Fibroblast of skin of abdomen (primary cell): ENCODE data around the gene ZNF341.
A peak's percentile ranks its signal among the peaks of the same experiment; 100 is the strongest.
"Not testable (repeated sequence)": the region's sequence is repeated elsewhere in the genome, so short reads cannot be mapped to it uniquely, and the experiment has no call there.

Experiments used
- DNase-seq: peaks from one replicate; pipeline ENCODE4 v3.0.0-alpha.2; 2013

The ZNF341 gene

DNA sequence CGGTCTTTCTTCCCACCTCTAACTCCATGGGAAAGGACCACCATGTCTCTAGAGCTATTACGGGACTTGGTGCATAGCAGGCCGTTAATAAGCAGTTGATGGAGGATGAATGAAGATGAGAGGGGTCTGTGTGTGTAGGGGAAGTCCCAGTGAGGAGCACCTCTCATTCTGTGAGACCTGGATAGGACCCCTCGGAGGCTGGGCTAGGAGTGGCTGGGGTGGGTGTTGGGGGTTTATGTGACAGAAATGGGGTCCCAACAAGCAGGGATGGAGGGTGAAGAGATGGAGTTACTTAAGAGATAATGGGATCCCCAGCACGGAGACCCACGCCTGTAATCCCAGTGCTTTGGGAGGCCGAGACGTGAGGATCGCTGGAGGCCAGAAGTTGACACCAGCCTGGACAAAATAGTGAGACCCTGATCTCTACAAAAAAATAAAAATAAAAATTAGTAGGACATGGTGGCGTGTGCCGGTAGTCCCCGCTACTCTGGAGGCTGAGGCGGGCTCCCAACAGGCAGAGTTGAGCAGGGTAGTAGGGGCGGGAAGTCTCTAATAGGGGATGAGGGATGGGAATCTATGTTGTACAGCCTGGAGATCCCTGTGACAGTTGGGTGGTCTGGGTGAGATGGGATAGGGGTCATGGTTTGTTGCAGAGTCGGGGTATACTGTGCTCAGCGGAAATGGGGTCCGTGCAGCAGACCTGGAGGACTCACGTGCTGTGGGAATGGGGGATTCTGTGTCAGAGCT lies 677 bp upstream of the ZNF341 start:
- DNase-seq, result no peak

DNA sequence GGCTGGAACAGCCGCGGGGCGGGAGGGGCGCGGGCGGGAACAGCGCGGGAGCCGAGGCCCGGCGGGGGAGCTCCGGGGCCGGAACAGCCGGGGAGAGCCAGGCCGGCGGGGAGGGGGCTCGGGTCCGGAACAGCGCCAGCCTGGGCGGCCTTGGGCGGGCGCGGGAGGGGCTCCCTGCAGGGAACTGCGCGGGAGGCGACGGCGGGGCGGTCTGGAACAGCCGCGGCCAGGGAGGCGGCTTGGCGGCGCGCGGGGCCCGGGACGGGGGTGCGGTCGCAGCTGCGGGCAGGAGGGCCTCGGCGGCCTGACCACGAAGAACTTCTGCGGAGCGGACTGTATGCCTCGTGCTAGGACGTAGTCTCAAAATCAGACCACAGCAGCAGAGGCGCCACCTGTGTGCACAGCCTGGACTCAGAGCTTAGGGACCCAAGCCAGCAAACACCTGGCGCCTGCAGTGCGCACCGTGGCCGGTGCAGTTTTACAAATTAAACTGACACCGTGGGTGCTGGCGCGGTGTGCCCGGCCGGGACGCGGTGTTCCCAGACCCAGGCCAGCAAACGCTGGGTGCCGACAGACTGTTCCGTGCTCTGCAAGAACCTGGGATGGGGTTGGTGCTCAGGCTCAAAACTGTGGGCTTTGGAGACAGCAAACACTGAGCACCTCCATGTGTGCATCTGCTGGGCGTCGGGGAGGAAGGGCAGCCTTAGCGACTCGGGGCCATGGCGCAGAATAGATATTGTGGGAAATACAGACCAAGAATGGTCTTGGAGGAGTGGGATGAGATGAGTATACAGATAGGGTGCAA lies 572 bp downstream of the ZNF341 start:
- no peak for DNase-seq

DNA sequence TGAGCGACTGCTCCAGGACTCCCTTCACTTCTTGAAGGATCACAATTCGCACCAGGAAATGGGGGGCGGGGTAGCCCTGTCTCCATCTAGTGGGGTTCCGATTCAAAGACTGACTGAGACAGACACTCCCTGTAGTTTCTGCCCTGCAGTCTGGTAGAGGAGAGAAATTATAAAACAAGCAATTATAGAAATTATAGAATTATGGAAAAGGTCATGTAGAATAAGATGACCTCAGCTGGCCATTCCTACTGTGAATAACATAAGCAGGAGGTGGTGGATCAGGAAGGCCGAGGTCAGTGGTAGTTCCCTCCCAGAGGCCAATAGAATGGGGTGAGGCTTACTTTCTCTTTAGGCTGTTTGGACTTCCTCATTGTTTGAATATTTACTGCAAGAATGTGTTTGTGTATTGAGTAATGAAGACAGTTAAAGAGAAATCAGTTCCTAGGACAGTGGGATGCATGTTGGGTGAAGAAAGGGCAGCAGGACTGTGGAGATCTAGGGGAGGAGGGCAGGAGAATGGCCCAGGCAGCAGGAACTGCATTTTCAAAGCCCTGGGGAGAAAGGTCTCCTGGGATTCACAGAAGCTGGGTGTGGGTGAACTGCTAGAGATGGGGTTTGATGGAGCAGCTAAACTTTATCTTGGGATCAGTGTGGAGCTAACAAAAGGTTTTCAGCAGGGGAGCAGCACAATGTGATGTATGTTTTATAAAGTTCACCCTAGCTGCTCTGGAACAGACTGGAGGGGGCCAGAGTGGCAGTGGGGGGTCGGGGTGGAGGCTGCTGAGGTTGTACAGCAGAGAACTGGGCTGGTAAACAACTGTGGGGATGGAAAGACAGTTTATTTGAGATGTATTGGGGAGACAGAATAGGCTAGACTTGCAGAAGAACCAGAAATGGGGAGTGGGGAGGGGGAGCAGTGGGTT lies 2.1 kb downstream of the ZNF341 start:
- DNase-seq, result peak; percentile 75

DNA sequence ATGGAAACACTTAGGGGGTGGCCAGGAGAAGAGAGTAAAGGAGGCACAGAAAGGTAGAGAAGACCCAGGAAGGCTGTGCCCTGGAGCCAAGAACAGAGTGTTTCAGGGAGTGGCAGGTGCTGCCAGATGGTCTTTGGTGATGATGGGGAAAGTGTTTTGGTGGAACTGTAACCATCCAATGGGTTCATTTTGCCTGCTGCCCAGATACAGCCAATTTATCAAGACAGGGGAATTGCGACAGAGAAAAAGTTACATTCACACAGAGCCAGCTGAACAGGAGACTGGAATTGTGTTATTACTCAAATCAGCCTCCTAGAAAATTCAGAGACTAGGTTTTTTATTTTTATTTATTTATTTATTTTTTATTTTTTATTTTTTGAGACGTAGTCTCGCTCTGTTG lies 5.2 kb downstream of the ZNF341 start:
- no peak for DNase-seq

DNA sequence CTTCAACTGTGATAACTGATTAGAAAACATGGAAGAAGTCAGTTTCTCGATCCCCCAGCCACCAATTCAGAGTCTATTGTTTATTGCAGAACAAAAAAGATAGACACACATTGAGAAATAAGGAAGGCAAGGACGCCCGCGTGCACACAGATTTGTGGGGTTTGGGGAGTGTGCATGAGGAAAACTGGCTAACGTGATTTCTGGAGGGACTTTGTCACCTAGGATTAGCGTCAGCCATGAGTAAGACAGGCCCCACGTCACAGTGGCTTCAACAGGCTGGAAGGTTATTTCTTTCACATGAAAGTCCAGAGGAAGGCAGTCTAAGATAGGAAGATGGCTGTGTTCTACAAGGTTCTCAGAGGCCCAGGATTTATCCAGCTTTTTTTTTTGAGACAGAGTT lies 7.7 kb downstream of the ZNF341 start:
- DNase-seq, result no peak

DNA sequence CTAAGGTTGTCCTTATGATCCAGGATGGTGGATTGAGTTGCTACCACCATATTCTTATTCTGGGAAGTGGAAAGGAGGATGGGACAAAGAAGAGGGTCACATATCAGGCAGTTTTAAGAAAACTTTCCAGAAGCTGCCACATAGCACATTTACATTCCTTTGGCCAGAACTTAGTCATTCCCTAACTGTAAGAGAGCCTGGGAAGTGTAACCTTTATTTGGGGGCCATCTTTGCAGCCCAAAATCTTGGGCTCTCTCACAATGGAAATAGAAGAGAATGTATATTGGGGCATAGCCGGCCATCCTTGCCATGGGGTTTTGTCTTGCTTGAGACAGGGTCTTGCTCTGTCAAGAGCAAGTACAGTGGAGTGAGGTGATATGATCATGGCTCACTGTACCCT lies 8.4 kb downstream of the ZNF341 start:
- no peak for DNase-seq

DNA sequence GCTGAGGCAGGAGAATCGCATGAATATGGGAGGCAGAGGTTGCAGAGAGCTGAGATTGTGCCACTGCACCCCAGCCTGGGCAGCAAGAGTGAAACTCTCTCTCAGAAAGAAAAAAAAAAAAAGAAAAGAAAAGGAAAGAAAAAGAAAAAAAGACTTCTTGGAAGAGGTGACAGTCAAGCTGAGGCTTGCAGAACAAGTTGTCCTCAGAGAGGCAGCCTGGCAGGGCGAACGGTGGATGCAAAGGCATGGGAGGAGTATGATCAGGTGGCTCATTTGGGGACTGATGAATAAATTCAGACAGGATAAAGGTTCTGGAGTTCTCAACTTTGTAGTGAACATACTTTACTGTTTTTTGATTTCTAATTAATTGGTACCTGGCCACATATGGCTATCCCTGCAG lies 12.4 kb downstream of the ZNF341 start:
- DNase-seq, result no peak

DNA sequence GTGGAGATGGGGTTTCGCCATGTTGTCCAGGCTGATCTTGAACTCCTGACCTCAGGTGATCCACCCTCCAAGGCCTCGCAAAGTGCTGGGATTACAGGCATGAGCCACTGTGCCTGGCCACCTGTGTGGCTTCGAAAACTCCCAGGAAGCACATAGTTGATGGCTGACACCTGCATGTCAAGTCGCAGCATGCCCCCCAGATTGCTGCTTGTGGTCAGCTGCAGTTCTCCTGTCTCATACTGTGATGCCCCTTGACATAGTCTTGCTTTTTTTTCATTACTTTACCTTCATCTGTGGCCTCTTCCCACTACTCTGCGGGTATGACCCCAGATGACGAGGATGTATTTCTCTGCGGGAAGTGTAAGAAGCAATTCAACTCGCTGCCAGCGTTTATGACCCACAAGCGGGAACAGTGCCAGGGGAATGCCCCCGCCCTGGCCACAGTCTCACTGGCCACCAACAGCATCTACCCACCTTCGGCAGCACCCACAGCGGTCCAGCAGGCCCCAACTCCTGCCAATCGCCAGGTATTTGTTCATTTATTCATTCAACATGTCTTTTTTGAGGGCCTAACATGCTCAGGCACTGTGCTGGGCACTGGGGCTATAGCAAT lies 13.1 kb downstream of the ZNF341 start:
- no peak for DNase-seq

DNA sequence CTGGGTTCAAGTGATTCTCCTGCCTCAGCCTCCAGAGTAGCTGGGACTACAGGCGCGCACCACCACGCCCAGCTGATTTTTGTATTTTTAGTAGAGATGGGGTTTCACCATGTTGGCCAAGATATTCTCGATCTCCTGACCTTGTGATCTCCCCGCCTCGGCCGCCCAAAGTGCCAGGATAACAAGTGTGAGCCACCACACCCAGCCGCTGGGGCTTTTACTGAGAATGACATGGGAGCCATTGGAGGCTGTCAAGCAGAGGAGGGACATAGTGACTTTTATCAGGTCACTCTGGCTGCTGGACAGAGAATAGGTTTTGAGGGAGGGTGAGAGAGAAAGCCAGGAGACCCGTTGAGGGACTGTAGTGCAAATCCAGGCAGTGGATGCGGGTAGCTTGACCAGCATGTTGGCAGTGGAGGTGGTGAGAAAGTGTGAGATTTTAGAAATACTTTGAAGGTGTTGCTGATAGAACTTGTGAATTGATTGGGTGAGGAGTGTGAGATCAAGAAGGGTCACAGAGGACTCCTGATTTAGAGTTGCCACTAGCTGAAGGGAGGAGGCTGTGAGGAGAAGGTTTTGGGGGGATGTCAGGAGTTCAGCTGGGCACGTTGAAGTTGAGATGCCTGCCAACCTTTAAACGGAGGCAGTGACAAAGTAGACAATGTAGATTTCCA lies 14.7 kb downstream of the ZNF341 start:
- DNase-seq, result no peak

DNA sequence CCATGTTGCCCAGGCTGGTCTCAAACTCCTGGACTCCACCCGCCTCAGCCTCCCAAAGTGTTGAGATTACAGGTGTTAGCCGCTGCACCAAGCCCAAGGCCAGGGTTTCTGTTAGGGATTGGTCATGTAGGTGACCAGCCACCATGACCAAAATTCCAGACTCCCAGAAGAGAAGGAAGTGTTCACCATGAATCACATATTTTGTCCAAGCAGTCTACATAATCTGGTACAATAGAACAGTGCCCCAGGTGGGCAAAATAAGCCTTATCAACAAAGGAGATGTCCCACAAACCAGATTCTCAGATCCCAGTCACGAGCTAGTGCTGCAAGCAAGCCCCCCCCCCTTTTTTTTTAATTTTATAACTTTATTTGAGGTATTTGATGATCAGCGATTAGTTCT lies 20.0 kb downstream of the ZNF341 start:
- DNase-seq, result no peak

DNA sequence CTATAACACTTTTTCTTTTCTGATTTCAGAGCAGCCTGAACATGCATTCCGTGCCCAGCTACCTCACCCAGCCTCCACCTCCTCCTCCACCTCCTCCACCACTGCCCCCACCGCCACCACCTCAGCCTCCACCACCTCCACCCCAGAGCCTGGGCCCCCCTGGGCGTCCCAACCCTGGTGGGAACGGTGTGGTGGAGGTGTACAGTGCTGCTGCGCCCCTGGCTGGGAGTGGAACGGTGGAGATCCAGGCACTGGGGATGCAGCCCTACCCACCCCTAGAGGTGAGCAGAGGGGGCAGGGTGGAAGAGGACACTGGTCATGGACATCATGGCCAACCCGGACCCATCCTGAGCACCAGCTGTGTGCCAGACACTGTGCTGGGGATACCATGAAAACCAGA lies 21.3 kb downstream of the ZNF341 start:
- DNase-seq, result no peak

DNA sequence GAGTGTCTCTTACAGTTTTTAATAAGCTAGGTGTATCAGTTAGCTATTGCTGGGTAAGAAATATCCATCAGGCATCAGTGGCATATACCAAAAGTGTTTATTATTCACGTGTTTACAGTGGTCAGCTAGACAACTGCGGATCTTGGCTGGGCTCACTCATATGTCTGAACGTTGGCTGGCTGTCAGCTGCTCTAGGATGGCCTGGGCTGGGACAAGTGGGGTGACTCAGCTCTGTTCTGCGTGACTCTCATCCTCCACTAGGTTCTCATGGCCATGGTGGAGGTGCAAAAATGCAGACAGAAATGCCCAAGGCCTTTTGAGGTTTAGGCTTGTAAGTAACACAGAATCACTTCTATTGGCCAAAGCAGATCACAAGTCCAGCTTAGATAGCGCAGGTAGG lies 22.0 kb downstream of the ZNF341 start:
- no peak for DNase-seq

DNA sequence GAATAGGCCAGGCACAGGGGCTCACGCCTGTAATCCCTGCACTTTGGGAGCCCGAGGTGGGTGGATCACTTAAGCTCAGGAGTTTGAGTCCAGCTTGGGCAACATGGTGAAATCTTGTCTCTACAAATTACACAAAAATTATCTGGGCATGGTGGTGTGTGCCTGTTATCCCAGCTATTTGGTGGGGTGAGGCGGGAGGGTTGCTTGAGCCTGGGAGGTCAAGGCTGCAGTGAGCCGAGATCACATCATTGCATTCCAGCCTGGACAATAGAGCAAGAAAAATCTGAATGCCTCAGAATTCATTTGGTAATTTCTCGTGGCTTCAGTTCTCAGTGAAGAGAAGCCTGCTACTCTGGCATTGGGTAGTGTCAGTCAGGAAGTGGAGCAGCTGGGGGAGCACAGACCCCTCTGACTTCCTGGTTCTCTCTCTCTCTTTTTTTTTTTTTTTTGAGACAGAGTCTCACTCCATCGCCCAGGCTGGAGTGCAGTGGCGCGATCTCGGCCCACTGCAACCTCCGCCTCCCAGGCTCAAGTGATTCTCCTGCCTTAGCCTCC lies 24.2 kb downstream of the ZNF341 start:
- not testable (repeated sequence) for DNase-seq

DNA sequence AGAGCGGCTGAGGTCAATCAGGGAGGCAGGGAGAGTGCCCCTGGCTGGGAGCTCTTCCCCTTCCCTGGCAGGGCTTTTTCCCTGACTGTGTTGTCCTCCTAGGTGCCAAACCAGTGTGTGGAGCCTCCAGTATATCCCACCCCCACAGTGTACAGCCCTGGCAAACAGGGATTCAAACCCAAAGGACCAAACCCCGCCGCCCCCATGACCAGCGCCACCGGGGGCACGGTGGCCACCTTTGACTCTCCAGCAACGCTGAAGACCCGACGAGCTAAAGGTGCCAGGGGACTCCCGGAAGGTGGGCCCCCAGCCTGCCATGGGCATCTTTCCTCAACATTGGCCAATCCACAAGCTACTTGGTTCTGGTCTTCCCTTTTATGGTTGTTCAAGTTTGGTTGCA lies 25.2 kb downstream of the ZNF341 start:
- no peak for DNase-seq

DNA sequence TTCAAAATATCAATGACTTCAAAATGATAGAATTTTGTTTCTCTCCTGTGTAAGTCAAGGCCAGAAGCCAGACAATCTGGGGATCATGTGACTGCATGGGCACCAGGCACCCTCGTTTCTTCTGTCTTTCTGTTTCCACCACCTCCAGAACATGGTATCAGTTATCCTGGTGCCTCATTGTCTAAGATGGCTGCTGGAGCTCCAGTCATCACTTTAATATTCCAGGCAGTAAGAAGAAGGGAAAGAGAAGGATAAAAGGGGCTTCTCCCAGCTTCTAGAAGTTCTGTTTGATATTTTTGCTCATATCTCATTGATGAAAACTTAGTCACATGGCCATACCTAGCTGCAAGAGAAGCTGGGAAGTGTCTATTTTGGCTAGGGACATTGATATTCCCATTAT lies 25.7 kb downstream of the ZNF341 start:
- DNase-seq, result no peak

DNA sequence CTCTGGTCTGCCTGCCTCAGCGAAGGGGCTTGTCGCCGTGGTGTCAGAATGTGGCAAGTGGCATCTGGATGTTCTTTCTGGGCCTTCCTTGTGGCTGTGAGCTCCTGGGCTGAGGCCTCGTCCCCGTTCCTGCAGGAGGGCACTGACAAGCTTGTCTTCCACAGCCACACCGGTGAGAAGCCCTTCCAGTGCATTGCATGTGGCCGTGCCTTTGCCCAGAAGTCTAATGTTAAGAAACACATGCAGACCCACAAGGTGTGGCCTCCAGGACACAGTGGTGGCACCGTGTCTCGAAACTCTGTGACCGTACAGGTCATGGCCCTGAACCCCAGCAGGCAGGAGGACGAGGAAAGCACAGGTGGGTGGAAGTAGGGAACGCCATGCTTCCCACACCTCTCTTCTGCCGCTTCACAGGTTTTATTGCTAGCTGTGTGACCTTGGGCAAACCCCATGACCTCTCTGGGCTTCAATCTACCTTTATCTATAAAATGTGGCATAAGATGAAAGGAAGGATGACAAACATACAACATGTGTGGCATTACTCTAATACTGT lies 30.0 kb downstream of the ZNF341 start:
- DNase-seq, result no peak

DNA sequence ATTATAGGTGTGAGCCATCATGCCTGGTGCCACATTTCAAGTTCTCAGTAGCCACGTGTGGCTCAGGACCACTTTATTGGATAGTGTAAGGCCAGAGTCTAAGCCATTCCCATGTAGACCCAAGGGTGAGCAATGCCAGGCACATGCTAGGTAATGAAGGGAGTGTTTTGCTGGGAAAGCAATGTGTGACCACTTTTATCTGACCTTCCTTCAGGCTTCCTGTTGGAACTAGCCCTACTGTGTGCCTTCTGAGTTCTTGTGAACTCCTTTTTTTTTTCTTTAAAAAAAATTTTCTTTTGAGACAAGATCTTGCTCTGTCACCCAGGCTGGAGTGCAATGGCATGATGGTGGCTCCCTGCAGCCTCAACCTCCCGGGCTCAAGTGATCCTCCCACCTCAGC lies 33.3 kb downstream of the ZNF341 start:
- DNase-seq, result no peak

DNA sequence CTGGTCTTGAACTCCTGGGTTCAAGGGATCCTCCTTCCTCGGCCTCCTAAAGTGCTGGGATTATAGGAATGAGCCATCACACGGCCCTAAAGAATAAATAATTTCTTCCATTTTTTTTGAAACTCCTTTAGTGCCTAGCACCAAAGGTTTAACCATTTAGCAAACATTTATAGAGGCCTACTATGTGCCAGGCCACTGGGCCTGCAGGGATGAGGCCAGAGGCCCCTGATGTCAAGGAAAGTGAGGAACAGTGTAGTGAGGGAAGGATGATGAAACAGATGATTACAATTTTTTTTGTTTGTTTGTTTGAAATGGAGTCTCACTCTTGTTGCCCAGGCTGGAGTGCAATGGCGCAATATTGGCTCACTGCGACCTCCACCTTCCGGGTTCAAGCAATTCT lies 33.8 kb downstream of the ZNF341 start:
- DNase-seq, result no peak

DNA sequence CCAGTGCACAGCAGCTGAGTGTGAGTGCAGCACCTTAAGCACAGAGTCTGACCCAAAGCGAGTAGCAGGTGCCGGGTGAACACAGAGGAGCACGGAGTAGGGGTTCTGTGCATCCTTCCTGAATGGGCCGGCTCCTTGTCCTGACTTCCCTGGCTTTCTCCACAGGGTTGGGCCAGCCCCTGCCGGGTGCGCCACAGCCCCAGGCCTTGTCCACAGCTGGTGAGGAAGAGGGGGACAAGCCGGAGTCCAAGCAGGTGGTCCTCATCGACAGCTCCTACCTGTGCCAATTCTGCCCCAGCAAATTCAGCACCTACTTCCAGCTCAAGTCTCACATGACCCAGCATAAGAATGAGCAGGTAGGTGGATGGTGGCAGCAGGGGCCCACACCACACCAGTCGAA lies 34.9 kb downstream of the ZNF341 start:
- DNase-seq, result no peak

DNA sequence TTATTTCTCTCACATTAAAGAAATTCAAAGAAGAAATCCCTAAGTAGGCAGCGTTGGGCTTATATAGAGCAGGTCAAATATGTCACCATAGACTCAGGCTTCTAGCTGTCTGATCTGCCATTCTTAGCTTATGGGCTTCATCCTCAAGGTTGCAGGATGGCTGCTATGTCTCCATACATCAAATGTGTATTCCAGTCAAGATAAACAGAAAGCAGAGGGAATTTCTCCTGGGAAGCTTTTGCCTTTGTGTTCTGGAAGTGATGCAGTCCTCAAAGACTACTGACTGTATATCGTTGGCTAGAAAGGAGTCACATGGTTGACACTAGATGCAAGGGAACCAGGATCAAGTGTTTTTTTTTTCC lies 36.0 kb downstream of the ZNF341 start:
- DNase-seq, result no peak

DNA sequence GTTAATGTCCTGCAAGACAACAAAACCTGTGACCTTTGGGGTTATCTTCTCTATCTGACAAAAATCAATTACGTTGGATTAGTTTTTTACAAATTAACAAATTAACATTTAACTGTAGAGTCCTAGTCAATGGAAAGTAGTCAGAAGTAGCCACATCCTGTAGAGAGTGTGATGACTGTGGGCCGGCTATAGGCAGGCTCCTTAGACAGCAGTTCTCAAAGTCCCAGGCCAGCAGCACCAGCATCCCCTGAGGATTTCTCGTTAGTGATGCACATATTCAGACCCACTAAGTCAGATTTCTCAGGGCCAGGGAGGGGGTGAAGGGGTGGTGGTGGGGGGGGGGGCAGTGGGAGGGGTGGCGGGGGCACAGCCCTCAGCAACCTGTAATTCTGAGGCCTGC lies 37.2 kb downstream of the ZNF341 start:
- no peak for DNase-seq

DNA sequence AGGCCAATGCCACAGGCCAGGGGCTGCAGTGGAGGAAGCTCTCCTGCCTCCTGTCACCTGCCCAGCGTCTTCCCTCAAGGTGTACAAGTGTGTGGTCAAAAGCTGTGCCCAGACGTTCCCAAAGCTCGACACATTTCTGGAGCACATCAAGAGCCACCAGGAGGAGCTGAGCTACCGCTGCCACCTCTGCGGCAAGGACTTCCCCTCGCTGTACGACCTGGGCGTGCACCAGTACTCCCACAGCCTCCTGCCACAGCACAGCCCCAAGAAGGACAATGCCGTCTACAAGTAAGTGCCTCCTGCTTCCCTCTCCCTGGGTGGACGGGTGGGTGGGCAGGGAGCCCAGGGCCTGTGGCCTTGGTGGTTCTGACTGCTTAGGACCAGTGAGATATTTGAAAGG lies 38.2 kb downstream of the ZNF341 start:
- no peak for DNase-seq
